ENCODE measurements around the gene MED23. TPM values are rescaled to one million over a fixed set of nuclear protein-coding genes. Genes with fewer than 3 reads are reported as not detected.

The MED23 gene
- total and polyA plus RNA-seq, 10 of the 15 experiments (the other 5 are each of a cell fraction or from before 2014, with no cell fraction given): 7.1 to 42.9 (median 19.6) TPM

DNA sequence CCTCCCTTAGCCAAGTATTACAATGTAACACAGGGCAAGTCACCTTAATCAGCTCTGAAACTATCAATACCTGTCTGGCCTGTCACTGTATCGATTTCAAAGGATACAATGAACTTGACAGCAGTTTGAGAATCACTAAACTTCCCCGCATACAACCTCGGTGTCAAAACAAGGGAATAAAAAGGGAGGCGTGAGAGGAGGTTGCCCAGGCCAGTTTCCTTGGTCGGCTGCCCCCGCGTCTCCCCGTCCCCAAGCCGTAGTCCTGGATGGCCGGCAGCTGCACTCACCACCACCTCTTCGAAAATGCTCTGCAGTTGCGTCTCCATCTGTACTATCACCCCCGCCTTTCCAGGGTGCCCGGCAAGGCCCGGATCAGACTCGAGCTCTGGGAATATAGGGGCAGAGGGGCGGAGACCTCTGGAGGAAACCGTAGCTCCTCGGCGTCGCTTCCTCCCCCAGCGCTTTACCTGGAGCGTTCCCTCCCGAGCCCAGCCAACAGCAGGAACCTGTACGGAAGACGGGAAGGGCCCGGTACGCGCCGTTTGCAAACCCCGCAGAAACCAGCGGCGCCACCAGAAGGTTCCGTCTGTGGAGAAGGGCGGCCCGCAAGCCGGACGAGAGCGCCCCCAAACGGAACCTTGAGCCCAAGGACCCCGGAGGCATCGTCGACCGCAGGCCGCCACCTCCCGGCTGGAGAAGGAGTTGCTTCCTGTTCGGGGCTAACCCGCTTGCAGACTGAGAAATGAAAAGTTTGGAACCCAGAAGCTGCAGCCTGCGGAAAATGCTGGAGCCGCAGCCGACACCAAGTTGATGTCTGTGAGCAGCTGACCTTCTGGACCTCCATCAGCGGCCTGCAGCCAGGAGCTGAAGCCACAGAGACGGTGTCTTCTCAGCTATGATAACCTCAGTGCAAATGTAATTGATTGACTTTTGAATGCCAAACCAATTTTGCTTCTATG lies at the start of gene MED23 (continued):
- TF ChIP-seq, protein P1, sequence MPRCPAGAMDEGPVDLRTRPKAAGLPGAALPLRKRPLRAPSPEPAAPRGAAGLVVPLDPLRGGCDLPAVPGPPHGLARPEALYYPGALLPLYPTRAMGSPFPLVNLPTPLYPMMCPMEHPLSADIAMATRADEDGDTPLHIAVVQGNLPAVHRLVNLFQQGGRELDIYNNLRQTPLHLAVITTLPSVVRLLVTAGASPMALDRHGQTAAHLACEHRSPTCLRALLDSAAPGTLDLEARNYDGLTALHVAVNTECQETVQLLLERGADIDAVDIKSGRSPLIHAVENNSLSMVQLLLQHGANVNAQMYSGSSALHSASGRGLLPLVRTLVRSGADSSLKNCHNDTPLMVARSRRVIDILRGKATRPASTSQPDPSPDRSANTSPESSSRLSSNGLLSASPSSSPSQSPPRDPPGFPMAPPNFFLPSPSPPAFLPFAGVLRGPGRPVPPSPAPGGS (IDR thresholded peaks at IDR 0.05; ENCODE audit: borderline replicate concordance, insufficient read depth, low read depth, low read length, poor library complexity, severe bottlenecking): peak; percentile 45
- no peak for TF ChIP-seq BCL11A (IDR thresholded peaks at IDR 0.05; ENCODE audit: low read depth, low read length)
- no peak for TF ChIP-seq NFYB (IDR thresholded peaks at IDR 0.05; ENCODE audit: insufficient read depth, low read depth, low read length)
- peak; percentile 71 for TF ChIP-seq CREB1 (IDR thresholded peaks at IDR 0.05; ENCODE audit: low read depth)
- peak; percentile 72 for TF ChIP-seq ZNF384 (IDR thresholded peaks at IDR 0.05; ENCODE audit: borderline replicate concordance, low read depth, low read length)
- peak; percentile 75 for TF ChIP-seq TCF7 (IDR thresholded peaks at IDR 0.05; ENCODE audit: borderline replicate concordance)
- TF ChIP-seq, protein P2, sequence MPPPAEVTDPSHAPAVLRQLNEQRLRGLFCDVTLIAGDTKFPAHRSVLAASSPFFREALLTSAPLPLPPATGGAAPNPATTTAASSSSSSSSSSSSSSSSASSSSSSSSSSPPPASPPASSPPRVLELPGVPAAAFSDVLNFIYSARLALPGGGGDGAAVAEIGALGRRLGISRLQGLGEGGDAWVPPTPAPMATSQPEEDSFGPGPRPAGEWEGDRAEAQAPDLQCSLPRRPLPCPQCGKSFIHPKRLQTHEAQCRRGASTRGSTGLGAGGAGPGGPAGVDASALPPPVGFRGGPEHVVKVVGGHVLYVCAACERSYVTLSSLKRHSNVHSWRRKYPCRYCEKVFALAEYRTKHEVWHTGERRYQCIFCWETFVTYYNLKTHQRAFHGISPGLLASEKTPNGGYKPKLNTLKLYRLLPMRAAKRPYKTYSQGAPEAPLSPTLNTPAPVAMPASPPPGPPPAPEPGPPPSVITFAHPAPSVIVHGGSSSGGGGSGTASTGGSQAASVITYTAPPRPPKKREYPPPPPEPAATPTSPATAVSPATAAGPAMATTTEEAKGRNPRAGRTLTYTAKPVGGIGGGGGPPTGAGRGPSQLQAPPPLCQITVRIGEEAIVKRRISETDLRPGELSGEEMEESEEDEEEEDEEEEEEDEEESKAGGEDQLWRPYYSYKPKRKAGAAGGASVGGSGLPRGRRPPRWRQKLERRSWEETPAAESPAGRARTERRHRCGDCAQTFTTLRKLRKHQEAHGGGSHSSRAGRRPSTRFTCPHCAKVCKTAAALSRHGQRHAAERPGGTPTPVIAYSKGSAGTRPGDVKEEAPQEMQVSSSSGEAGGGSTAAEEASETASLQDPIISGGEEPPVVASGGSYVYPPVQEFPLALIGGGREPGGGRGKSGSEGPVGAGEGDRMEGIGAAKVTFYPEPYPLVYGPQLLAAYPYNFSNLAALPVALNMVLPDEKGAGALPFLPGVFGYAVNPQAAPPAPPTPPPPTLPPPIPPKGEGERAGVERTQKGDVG (CRISPR knock-in tag; IDR thresholded peaks at IDR 0.05): no peak
- TF ChIP-seq EGR1 (IDR thresholded peaks at IDR 0.05; ENCODE audit: borderline replicate concordance in 1 of 2, low read depth in 2 of 2, low read length in 2 of 2): peak; percentile 83 to 85
- TF ChIP-seq YBX1 (IDR thresholded peaks at IDR 0.05): no peak
- TF ChIP-seq, protein P3, sequence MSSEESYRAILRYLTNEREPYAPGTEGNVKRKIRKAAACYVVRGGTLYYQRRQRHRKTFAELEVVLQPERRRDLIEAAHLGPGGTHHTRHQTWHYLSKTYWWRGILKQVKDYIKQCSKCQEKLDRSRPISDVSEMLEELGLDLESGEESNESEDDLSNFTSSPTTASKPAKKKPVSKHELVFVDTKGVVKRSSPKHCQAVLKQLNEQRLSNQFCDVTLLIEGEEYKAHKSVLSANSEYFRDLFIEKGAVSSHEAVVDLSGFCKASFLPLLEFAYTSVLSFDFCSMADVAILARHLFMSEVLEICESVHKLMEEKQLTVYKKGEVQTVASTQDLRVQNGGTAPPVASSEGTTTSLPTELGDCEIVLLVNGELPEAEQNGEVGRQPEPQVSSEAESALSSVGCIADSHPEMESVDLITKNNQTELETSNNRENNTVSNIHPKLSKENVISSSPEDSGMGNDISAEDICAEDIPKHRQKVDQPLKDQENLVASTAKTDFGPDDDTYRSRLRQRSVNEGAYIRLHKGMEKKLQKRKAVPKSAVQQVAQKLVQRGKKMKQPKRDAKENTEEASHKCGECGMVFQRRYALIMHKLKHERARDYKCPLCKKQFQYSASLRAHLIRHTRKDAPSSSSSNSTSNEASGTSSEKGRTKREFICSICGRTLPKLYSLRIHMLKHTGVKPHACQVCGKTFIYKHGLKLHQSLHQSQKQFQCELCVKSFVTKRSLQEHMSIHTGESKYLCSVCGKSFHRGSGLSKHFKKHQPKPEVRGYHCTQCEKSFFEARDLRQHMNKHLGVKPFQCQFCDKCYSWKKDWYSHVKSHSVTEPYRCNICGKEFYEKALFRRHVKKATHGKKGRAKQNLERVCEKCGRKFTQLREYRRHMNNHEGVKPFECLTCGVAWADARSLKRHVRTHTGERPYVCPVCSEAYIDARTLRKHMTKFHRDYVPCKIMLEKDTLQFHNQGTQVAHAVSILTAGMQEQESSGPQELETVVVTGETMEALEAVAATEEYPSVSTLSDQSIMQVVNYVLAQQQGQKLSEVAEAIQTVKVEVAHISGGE (CRISPR knock-in tag; IDR thresholded peaks at IDR 0.05): peak; percentile 99
- TF ChIP-seq ZNF24 (IDR thresholded peaks at IDR 0.05): peak; percentile 87
- no peak for TF ChIP-seq RBBP5 (conservative IDR thresholded peaks at IDR 0.05)
- TF ChIP-seq YY1 (IDR thresholded peaks at IDR 0.05; ENCODE audit: low read depth, low read length): peak; percentile 92
- TF ChIP-seq ZNF217 (IDR thresholded peaks at IDR 0.05): peak; percentile 70; the same call in 1 of the 2 replicates
- TF ChIP-seq, protein P4, sequence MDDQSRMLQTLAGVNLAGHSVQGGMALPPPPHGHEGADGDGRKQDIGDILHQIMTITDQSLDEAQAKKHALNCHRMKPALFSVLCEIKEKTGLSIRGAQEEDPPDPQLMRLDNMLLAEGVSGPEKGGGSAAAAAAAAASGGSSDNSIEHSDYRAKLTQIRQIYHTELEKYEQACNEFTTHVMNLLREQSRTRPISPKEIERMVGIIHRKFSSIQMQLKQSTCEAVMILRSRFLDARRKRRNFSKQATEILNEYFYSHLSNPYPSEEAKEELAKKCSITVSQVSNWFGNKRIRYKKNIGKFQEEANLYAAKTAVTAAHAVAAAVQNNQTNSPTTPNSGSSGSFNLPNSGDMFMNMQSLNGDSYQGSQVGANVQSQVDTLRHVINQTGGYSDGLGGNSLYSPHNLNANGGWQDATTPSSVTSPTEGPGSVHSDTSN (IDR thresholded peaks at IDR 0.05; ENCODE audit: insufficient replicate concordance, low read depth, low read length): no peak
- peak; percentile 86; the same call in 2 of the 3 replicates for TF ChIP-seq POU2F2 (IDR thresholded peaks at IDR 0.05; ENCODE audit: borderline replicate concordance, low read depth, low read length)
- TF ChIP-seq BMI1 (IDR thresholded peaks at IDR 0.05; ENCODE audit: borderline replicate concordance): no peak; the same call in 1 of the 2 replicates
- no peak; the same call in none of the 2 replicates for TF ChIP-seq BACH1 (IDR thresholded peaks at IDR 0.05; ENCODE audit: borderline replicate concordance)

All from GM12878 (cell line).